Activated CD8-positive, alpha-beta T cell treated with anti-CD3 and anti-CD28 coated beads for 36 hours (primary cell): Measurements from ENCODE around the gene KRTDAP. TPM values are rescaled to one million over a fixed set of nuclear protein-coding genes. Genes with fewer than 3 reads are reported as not detected.

ENCODE experiments used
- ATAC-seq: fragments of 200-7000 bp; cut with Tn5 transposase; one replicate; pipeline ENCODE4 v1.10.0; 2021; ENCODE audit warnings: mild to moderate bottlenecking, moderate library complexity
- CTCF ChIA-PET: fragments of 350-600 bp; sonication (Branson Sonifier 250); formaldehyde crosslinking; loops from one replicate; lab custom pipeline; 2021; ENCODE audit warnings: antibody characterized with exemption; lab: Charles Lee
- POLR2A ChIA-PET: fragments of 350-600 bp; sonication (Branson Sonifier 250); formaldehyde crosslinking; loops from one replicate; lab custom pipeline; 2021; ENCODE audit warnings: antibody characterized with exemption; lab: Charles Lee
- DNase-seq: peaks from one replicate; pipeline ENCODE4 v3.0.0-alpha.2; 2020
- H3K27ac Mint-ChIP-seq: one replicate; pipeline ENCODE4 v1.8.0; 2021; ENCODE audit warnings: mild to moderate bottlenecking, mixed read lengths
- H3K27me3 Mint-ChIP-seq: one replicate; pipeline ENCODE4 v1.8.0; 2021; ENCODE audit warnings: mixed read lengths
- H3K36me3 Mint-ChIP-seq: one replicate; pipeline ENCODE4 v1.8.0; 2021; ENCODE audit warnings: low read depth, mixed read lengths
- H3K4me1 Mint-ChIP-seq: one replicate; pipeline ENCODE4 v1.8.0; 2021; ENCODE audit warnings: low read depth, mixed read lengths
- H3K4me3 Mint-ChIP-seq: one replicate; pipeline ENCODE4 v1.8.0; 2021; ENCODE audit warnings: mild to moderate bottlenecking, moderate library complexity, mixed read lengths
- H3K9me3 Mint-ChIP-seq: one replicate; pipeline ENCODE4 v1.8.0; 2021; ENCODE audit warnings: mixed read lengths
- intact Hi-C: fragments of 100-400 bp; cut with micrococcal nuclease; formaldehyde crosslinking; loops from one replicate; pipeline ENCODE4 v1.10.0; 2022
- total RNA-seq, 2 experiments: library from RNA; stranded (reverse); gene quantifications; one replicate each; pipeline ENCODE4 v1.2.3, GENCODE V29; 2021
- TF ChIP-seq, protein P1 (sequence below): fragments of 200-600 bp; IDR thresholded peaks from one replicate; pipeline ENCODE4 v1.8.0; 2022; ENCODE audit warnings: antibody characterized with exemption, mild to moderate bottlenecking

The KRTDAP gene
- total RNA-seq, 2 experiments from 2014 or later = not detected

DNA sequence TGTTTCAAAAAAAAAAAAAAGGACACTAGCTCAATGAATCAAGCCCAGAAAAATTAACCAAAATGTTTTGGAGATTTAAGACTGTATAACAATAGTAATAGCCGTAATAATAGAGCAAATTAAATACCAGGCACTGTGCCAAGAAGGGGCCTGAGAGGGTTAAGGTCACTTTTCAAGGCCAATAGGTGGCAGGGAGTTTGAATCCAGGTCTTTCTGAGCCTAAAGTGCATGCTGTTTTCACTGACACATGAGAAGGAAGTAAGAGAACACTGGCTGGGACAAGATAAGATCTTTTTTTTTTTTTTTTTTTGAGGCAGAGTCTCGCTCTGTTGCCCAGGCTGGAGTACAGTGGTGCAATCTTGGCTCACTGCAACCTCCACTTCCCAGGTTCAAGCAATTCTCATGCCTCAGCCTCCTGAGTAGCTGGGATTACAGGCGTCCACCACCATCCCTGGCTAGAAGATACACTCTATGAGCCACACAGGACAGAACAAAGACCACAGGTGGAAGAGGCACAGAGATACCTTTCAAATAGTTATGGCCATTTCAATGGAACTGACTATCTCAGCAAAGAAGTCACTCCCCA, 34.6 kb downstream of the KRTDAP start:
- DNase-seq (no peak), ATAC-seq (no peak)
- Mint-ChIP-seq H3K36me3 (no peaks in the 10 kb centered on the region), H3K4me1 (peaks cover 26% of the 10 kb centered on the region), H3K4me3 (no peak overlapping the region), H3K9me3 (no peaks in the 10 kb centered on the region), H3K27me3 (no peaks in the 10 kb centered on the region), H3K27ac (no peak overlapping the region)
- ChIA-PET POLR2A (no interaction called here), CTCF (interaction anchor here (1.7 kb wide), 1 partner anchor 39 kb away, joined by 3 read pairs; no protein-coding TSS in a partner anchor)
- TF ChIP-seq, protein P1, sequence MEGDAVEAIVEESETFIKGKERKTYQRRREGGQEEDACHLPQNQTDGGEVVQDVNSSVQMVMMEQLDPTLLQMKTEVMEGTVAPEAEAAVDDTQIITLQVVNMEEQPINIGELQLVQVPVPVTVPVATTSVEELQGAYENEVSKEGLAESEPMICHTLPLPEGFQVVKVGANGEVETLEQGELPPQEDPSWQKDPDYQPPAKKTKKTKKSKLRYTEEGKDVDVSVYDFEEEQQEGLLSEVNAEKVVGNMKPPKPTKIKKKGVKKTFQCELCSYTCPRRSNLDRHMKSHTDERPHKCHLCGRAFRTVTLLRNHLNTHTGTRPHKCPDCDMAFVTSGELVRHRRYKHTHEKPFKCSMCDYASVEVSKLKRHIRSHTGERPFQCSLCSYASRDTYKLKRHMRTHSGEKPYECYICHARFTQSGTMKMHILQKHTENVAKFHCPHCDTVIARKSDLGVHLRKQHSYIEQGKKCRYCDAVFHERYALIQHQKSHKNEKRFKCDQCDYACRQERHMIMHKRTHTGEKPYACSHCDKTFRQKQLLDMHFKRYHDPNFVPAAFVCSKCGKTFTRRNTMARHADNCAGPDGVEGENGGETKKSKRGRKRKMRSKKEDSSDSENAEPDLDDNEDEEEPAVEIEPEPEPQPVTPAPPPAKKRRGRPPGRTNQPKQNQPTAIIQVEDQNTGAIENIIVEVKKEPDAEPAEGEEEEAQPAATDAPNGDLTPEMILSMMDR = no peak
- intact Hi-C loops = no loop called here

DNA sequence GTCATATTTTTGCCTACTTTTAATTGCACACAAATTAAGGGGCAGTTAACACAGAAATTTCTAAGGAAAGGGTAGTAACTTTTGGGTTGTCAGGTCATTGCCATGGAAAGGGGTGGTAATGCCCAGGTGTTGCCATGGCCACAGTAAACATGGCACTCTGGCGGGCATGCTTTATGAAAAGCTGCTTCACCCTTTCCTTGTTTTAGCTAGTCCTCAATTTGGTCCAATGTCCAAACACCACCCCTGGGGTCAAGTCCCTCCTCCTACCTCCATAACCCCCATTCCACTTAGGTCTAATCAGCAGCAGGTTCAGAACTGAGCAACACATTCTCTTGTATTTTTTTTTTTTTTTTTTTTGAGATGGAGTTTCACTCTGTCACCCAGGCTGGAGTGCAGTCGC, 35.6 kb downstream of the KRTDAP start:
- ChIA-PET POLR2A (no interaction called here), CTCF (interaction anchor here (1.0 to 1.7 kb wide), 2 partner anchors 13 to 40 kb away, joined by 3 read pairs; no protein-coding TSS in a partner anchor)
- ATAC-seq (no peak), DNase-seq (no peak)
- intact Hi-C loops = no loop called here
- Mint-ChIP-seq H3K36me3 (no peaks in the 10 kb centered on the region), H3K4me3 (no peak overlapping the region), H3K27me3 (peaks cover 2% of the 10 kb centered on the region), H3K4me1 (peaks cover 26% of the 10 kb centered on the region), H3K27ac (no peak overlapping the region), H3K9me3 (no peaks in the 10 kb centered on the region)
- TF ChIP-seq, protein P1 = no peak

DNA sequence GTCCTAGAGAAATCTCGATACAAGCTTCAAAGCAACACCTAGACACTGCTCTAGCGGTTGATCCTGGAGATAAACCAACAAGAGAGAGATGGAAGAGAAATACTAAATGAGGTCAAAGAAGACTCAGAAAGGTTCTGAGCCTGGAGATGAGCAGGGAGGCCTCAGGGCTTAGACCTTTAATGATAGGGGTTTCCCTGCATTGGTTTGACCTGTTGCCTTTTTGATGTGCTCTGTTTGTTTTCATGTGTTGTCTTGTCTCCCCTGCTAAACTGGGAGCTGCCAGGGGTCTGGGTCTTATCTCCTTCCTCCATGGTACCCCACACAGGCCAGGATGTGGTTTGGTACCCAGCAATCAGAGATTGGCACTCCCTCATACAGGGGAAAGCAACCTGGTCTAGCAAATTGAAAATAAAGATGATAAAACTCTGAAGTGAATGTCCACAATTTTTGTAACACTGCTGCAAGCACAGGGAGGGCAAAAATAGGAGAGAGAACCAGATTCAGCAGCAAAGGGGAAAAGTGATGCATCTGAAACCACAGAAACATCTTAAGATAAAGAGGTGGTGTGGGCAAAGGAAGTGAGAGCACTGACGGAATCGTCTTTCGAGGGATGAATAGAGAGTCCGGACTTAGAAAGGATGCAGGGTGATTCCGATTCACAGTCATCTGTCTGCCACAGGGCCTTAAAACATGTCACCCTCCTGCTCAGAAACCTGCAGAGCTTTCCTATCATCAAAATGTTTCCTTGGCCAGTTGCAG, 38.7 kb downstream of the KRTDAP start:
- Mint-ChIP-seq H3K4me1 (peaks cover 35% of the 10 kb centered on the region), H3K27ac (peak overlapping the region; percentile 75)

DNA sequence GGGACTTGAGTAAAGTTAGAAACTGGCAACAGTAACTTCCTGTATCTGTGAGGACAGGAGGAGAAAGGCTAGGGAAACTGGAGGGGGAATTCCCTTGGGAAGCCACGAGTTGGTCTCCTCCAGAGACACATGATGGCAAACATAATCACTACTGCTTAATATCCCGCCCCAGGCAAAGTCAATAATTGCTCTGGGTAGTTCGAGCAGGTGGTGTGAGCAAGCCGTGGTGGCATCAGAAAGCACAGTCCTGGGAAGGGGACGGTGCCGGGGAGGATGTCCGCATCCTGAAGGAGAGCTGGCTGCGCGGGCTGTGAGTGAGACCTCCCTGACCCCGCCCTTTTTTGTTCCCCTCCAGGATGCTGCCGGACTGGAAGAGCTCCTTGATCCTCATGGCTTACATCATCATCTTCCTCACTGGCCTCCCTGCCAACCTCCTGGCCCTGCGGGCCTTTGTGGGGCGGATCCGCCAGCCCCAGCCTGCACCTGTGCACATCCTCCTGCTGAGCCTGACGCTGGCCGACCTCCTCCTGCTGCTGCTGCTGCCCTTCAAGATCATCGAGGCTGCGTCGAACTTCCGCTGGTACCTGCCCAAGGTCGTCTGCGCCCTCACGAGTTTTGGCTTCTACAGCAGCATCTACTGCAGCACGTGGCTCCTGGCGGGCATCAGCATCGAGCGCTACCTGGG, 40.8 kb downstream of the KRTDAP start:
- H3K36me3 Mint-ChIP-seq = no peaks in the 10 kb centered on the region
- intact Hi-C loops = no loop called here
- ATAC-seq (no peak), DNase-seq (no peak)
- H3K9me3 Mint-ChIP-seq = no peaks in the 10 kb centered on the region
- ChIA-PET CTCF (interaction anchor here (0.9 to 2.3 kb wide), 2 partner anchors 19 to 61 kb away, joined by 3 to 11 read pairs; no protein-coding TSS in a partner anchor), POLR2A (interaction anchor here (0.6 to 1.3 kb wide), 3 partner anchors 12 to 592 kb away, joined by 3 read pairs; no protein-coding TSS in a partner anchor)
- TF ChIP-seq, protein P1 = no peak
- no peak overlapping the region for H3K4me3 Mint-ChIP-seq
- no peak overlapping the region for H3K27ac Mint-ChIP-seq
- H3K4me1 Mint-ChIP-seq = peaks cover 46% of the 10 kb centered on the region
- H3K27me3 Mint-ChIP-seq = peaks cover 19% of the 10 kb centered on the region

More for the DNA sequence above, 38.7 kb downstream of the KRTDAP start:
- ATAC-seq (peak; percentile 92), DNase-seq (peak; percentile 60)
- Mint-ChIP-seq H3K9me3 (no peaks in the 10 kb centered on the region), H3K36me3 (no peaks in the 10 kb centered on the region), H3K27me3 (peaks cover 15% of the 10 kb centered on the region), H3K4me3 (no peak overlapping the region)
- POLR2A ChIA-PET = no interaction called here
- TF ChIP-seq, protein P1 = no peak
- CTCF ChIA-PET = interaction anchor here (0.7 to 1.3 kb wide), 4 partner anchors 18 to 385 kb away, joined by 3 to 4 read pairs (median 3); no protein-coding TSS in a partner anchor
- intact Hi-C loops = no loop called here
